Liver (tissue), 9 donors: ENCODE results near the gene NFKB2. TPM values are rescaled to one million over a fixed set of nuclear protein-coding genes. Genes with fewer than 3 reads are reported as not detected.
A peak's percentile ranks its signal among the peaks of the same experiment; 100 is the strongest.

ENCODE experiments used
- DNase-seq: peaks from one replicate; pipeline ENCODE4 v3.0.0-alpha.2; 2017; ENCODE audit warnings: low spot score
- H3K27ac ChIP-seq, 2 donors: one replicate each; pipeline ENCODE4 v1.7.0; 2013; ENCODE audit warnings: inconsistent platforms in 2 of 2, low read length in 2 of 2, control low read depth in 1 of 2, low read depth in 1 of 2, mild to moderate bottlenecking in 1 of 2
- H3K27me3 ChIP-seq, 4 donors: one replicate each; pipeline versions ENCODE4 v1.6.1 to v1.7.0; 2013; ENCODE audit warnings: low read length in 3 of 4, inconsistent platforms in 1 of 4, mild to moderate bottlenecking in 1 of 4, moderate library complexity in 1 of 4; ENCODE audit not compliant: control insufficient read depth in 4 of 4, insufficient read depth in 4 of 4
- H3K36me3 ChIP-seq, 4 donors: one replicate each; pipeline versions ENCODE4 v1.6.1 to v1.7.0; 2013; ENCODE audit warnings: low read length in 3 of 4, mild to moderate bottlenecking in 3 of 4, low read depth in 1 of 4, moderate library complexity in 1 of 4; ENCODE audit not compliant: control insufficient read depth in 4 of 4, insufficient read depth in 3 of 4
- H3K4me1 ChIP-seq, 4 donors: one replicate each; pipeline versions ENCODE4 v1.6.1 to v1.7.0; 2013; ENCODE audit warnings: low read length in 3 of 4, mild to moderate bottlenecking in 3 of 4, moderate library complexity in 1 of 4; ENCODE audit not compliant: control insufficient read depth in 4 of 4, insufficient read depth in 4 of 4
- H3K4me3 ChIP-seq, 3 donors: one replicate each; pipeline versions ENCODE4 v1.6.1 to v1.7.0; 2013; ENCODE audit warnings: low read length in 3 of 3, control low read depth in 1 of 3, low read depth in 1 of 3, mild to moderate bottlenecking in 1 of 3
- H3K9ac ChIP-seq, 2 donors: one replicate each; pipeline ENCODE4 v1.7.0; 2013; ENCODE audit warnings: low read length in 2 of 2, mild to moderate bottlenecking in 2 of 2, moderate library complexity in 2 of 2, control low read depth in 1 of 2, low read depth in 1 of 2
- H3K9me3 ChIP-seq, 4 donors: one replicate each; pipeline versions ENCODE4 v1.6.1 to v1.7.0; 2013; ENCODE audit warnings: low read length in 3 of 4; ENCODE audit not compliant: control insufficient read depth in 4 of 4
- CTCF ChIP-seq: fragments of 150-350 bp; IDR thresholded peaks from 2 replicates; pipeline ENCODE4 v1.5.1; 2017; ENCODE audit warnings: improper control_type of control experiment, low read depth, low read length; ENCODE audit not compliant: missing input control
- EGR1 ChIP-seq, 2 donors: IDR thresholded peaks; 2 replicates each; pipeline ENCODE4 v1.6.1; 2016 to 2018; ENCODE audit warnings: antibody characterized with exemption in 2 of 2, low read depth in 2 of 2
- FOXA1 ChIP-seq: IDR thresholded peaks from 2 replicates; pipeline ENCODE4 v1.6.1; 2016; ENCODE audit warnings: antibody characterized with exemption
- FOXA2 ChIP-seq: IDR thresholded peaks from 2 replicates; pipeline ENCODE4 v1.6.1; 2016; ENCODE audit warnings: antibody characterized with exemption
- GABPA ChIP-seq, 2 donors: IDR thresholded peaks in 1 of 2; conservative IDR thresholded peaks in 1 of 2; 2 replicates each; pipeline ENCODE4 v1.6.1; 2016; ENCODE audit warnings: antibody characterized with exemption in 2 of 2, mild to moderate bottlenecking in 1 of 2, moderate library complexity in 1 of 2
- JUND ChIP-seq, 2 donors: IDR thresholded peaks; 2 replicates each; pipeline ENCODE4 v1.6.1; 2016; ENCODE audit warnings: antibody characterized with exemption in 2 of 2
- MAX ChIP-seq: IDR thresholded peaks from 2 replicates; pipeline ENCODE4 v1.6.1; 2016; ENCODE audit warnings: antibody characterized with exemption
- NR2F2 ChIP-seq: IDR thresholded peaks from 2 replicates; pipeline ENCODE4 v1.6.1; 2016; ENCODE audit warnings: antibody characterized with exemption
- RAD21 ChIP-seq, 2 donors: IDR thresholded peaks; 2 replicates each; pipeline ENCODE4 v1.6.1; 2016; ENCODE audit warnings: antibody characterized with exemption in 2 of 2, mild to moderate bottlenecking in 2 of 2
- REST ChIP-seq: IDR thresholded peaks from 2 replicates; pipeline ENCODE4 v1.6.1; 2016; ENCODE audit warnings: antibody characterized with exemption, mild to moderate bottlenecking
- RXRA ChIP-seq, 2 donors: IDR thresholded peaks; 2 replicates each; pipeline ENCODE4 v1.6.1; 2017 to 2018; ENCODE audit warnings: antibody characterized with exemption in 2 of 2, mild to moderate bottlenecking in 1 of 2
- SP1 ChIP-seq: IDR thresholded peaks from 2 replicates; pipeline ENCODE4 v1.6.1; 2018; ENCODE audit warnings: antibody characterized with exemption, mild to moderate bottlenecking
- YY1 ChIP-seq: IDR thresholded peaks from 2 replicates; pipeline ENCODE4 v1.6.1; 2016; ENCODE audit warnings: antibody characterized with exemption, mild to moderate bottlenecking
- ZBTB33 ChIP-seq: IDR thresholded peaks from 2 replicates; pipeline ENCODE4 v1.6.1; 2016; ENCODE audit warnings: antibody characterized with exemption
- WGBS: extraction: QIAGEN DNeasy Blood & Tissue Kit; methylation state at CpG from one replicate; pipeline ENCODE4 v1.1.7; 2013; 5-methylcytosine and 5-hydroxymethylcytosine counted together
- polyA plus RNA-seq, 2 donors: library from polyadenylated mRNA; stranded (reverse) in 1 of 2; unstranded in 1 of 2; fragments of 200-250 nt in 1 of 2; fragments of >200 nt in 1 of 2; fragmentation: Nextera tagmentation in 1 of 2; extraction: Ambion mirVana in 1 of 2; gene quantifications; one replicate each; pipeline versions ENCODE4 v1.2.1 to v1.2.3, GENCODE V29; 2013 to 2015
- total RNA-seq, 2 donors: library from RNA; depleted of rRNA; stranded (reverse); fragments of >200 nt; gene quantifications; one replicate each; pipeline ENCODE4 v1.2.3, GENCODE V29; 2014
- donor health status: healthy.
- donor health status: healthy.
- donor health status: healthy.
- donor health status: healthy.
- donor health status: healthy.

Gene NFKB2
- total and polyA plus RNA-seq, 4 donors, result 1.8 to 8.5 (median 7.1) TPM

GRCh38 chr10:102389894-102390293 is 5.6 kb upstream of the NFKB2 start:
- WGBS, result 94% methylated on average over 3 of the region's 3 CpGs
- TF ChIP-seq EGR1 (IDR thresholded peaks at IDR 0.05; ENCODE audit: low read depth in 2 of 2) (no peak), GABPA (IDR thresholded peaks at IDR 0.05 in 1 of 2, conservative IDR thresholded peaks at IDR 0.05 in 1 of 2) (no peak), RXRA (IDR thresholded peaks at IDR 0.05) (no peak), JUND (IDR thresholded peaks at IDR 0.05) (no peak), RAD21 (IDR thresholded peaks at IDR 0.05) (no peak), FOXA1 (no peak), CTCF (no peak), MAX (no peak), FOXA2 (no peak)
- no peak for DNase-seq
- no peak overlapping the region for H3K9ac ChIP-seq
- H3K36me3 ChIP-seq, result no peaks in the 10 kb centered on the region
- H3K4me3 ChIP-seq, result no peak overlapping the region
- no peaks in the 10 kb centered on the region for H3K9me3 ChIP-seq
- H3K4me1 ChIP-seq, result peaks cover 0 to 6% (median 2%) of the 10 kb centered on the region in 4 donors
- no peak overlapping the region for H3K27ac ChIP-seq
- no peaks in the 10 kb centered on the region for H3K27me3 ChIP-seq

- no peak overlapping the region for H3K27ac ChIP-seq
- H3K9ac ChIP-seq, result no peak overlapping the region
- DNase-seq, result no peak
- no peaks in the 10 kb centered on the region for H3K9me3 ChIP-seq
- no peak for TF ChIP-seq SP1
- TF ChIP-seq ZBTB33, result no peak
- no peak for TF ChIP-seq YY1
- TF ChIP-seq EGR1 (IDR thresholded peaks at IDR 0.05; ENCODE audit: low read depth in 2 of 2), result no peak
- TF ChIP-seq JUND (IDR thresholded peaks at IDR 0.05), result no peak
- TF ChIP-seq FOXA2, result no peak
- TF ChIP-seq NR2F2, result no peak
- TF ChIP-seq RXRA (IDR thresholded peaks at IDR 0.05), result no peak
- 93% methylated on average over 5 of the region's 5 CpGs for WGBS
- H3K4me1 ChIP-seq, result peaks cover 9 to 21% (median 11%) of the 10 kb centered on the region in 4 donors
- H3K27me3 ChIP-seq, result no peaks in the 10 kb centered on the region
- H3K4me3 ChIP-seq, result no peak overlapping the region
- H3K36me3 ChIP-seq, result no peaks in the 10 kb centered on the region
Measured at GRCh38 chr10:102392306-102392705, 3.2 kb upstream of the NFKB2 start.

- Histone ChIP-seq H3K4me3 (peak overlapping the region; percentile 32 to 84 (median 42)), H3K27me3 (no peaks in the 10 kb centered on the region), H3K36me3 (peaks cover 0 to 8% (median 1%) of the 10 kb centered on the region in 4 donors), H3K27ac (peak overlapping the region; percentile 96 to 99), H3K9me3 (no peaks in the 10 kb centered on the region), H3K4me1 (peaks cover 9 to 25% (median 12%) of the 10 kb centered on the region in 4 donors), H3K9ac (peak overlapping the region in 1 of 2 donors; percentile 43)
- TF ChIP-seq REST (no peak), CTCF (peak; percentile 94)
- no peak for DNase-seq
- WGBS, result 33% methylated on average over 30 of the region's 30 CpGs
Measured at GRCh38 chr10:102393411-102394078, 2.0 kb upstream of the NFKB2 start.
